Measurements from ENCODE around the gene OR6K3. TPM values are rescaled to one million over a fixed set of nuclear protein-coding genes. Genes with fewer than 3 reads are reported as not detected.

The OR6K3 gene
- polyA plus RNA-seq, 2 of the 4 experiments (the other 2 are of a cell fraction), result not detected

- POLR2A ChIA-PET, result no interaction called here
- Histone ChIP-seq H3K4me2 (no peak overlapping the region), H3K4me1 (no peaks in the 10 kb centered on the region), H3K27ac (no peak overlapping the region), H3K9me3 (no peaks in the 10 kb centered on the region), H3K4me3 (no peak overlapping the region)
- no peak for FAIRE-seq
- no peak for ATAC-seq
- TF ChIP-seq ZC3H11A (IDR thresholded peaks at IDR 0.05), result no peak
- no peak for TF ChIP-seq CHD2 (IDR thresholded peaks at IDR 0.05; ENCODE audit: low read length, partially characterized antibody)
- no peak for TF ChIP-seq MAZ (IDR thresholded peaks at IDR 0.05; ENCODE audit: borderline replicate concordance, low read depth, low read length)
- TF ChIP-seq TP53 (CRISPR knock-in tag; IDR thresholded peaks at IDR 0.05), result no peak
- no peak for TF ChIP-seq CEBPB (IDR thresholded peaks at IDR 0.05)
- no peak for TF ChIP-seq GATA3 (IDR thresholded peaks at IDR 0.05; ENCODE audit: borderline replicate concordance)
- no peak for TF ChIP-seq MYC (IDR thresholded peaks at IDR 0.05; ENCODE audit: borderline replicate concordance, low read length)
- TF ChIP-seq E2F6 (IDR thresholded peaks at IDR 0.05; ENCODE audit: borderline replicate concordance, low read depth), result no peak
- TF ChIP-seq HEYL (CRISPR knock-in tag; IDR thresholded peaks at IDR 0.05), result no peak
- TF ChIP-seq RAD21 (conservative IDR thresholded peaks at IDR 0.05 in 1 of 2, IDR thresholded peaks at IDR 0.05 in 1 of 2), result no peak
- no peak for TF ChIP-seq NR3C1 (IDR thresholded peaks at IDR 0.05)
- no peak for TF ChIP-seq BCL3 (IDR thresholded peaks at IDR 0.05)
- no peak for TF ChIP-seq ZFP36 (IDR thresholded peaks at IDR 0.05; ENCODE audit: borderline replicate concordance, partially characterized antibody)
- no peak for TF ChIP-seq HES2 (IDR thresholded peaks at IDR 0.05)
- no peak for TF ChIP-seq ZSCAN20 (CRISPR knock-in tag; IDR thresholded peaks at IDR 0.05)
- TF ChIP-seq SREBF2 (IDR thresholded peaks at IDR 0.05), result no peak
- TF ChIP-seq CTCF (IDR thresholded peaks at IDR 0.05), result no peak
- TF ChIP-seq POLR2A (IDR thresholded peaks at IDR 0.05; ENCODE audit: low read length), result no peak
- TF ChIP-seq BHLHE40 (IDR thresholded peaks at IDR 0.05; ENCODE audit: low read depth, low read length), result no peak
- no peak for TF ChIP-seq REST (IDR thresholded peaks at IDR 0.05)
- CTCF ChIA-PET, result no interaction called here
- DNase-seq (ENCODE audit: low read depth in 1 of 2, low spot score in 1 of 2), result no peak
Observed at GRCh38 chr1:158689875-158690274, 30.6 kb downstream of the OR6K3 start.

- Histone ChIP-seq H3K27ac (no peak overlapping the region), H3K9me3 (no peaks in the 10 kb centered on the region), H3K4me3 (no peak overlapping the region), H3K4me1 (no peaks in the 10 kb centered on the region), H3K4me2 (no peak overlapping the region)
- FAIRE-seq (no peak), DNase-seq (ENCODE audit: low read depth in 1 of 2, low spot score in 1 of 2) (no peak), ATAC-seq (no peak)
- CTCF ChIA-PET, result no interaction called here
- POLR2A ChIA-PET, result no interaction called here
- WGBS (ENCODE audit: missing lambda C conversion rate), result 23% methylated on average over 1 of the region's 1 CpG
- TF ChIP-seq ELK1 (IDR thresholded peaks at IDR 0.05; ENCODE audit: low read depth, low read length), result no peak
- no peak for TF ChIP-seq MAFK (IDR thresholded peaks at IDR 0.05; ENCODE audit: partially characterized antibody)
- TF ChIP-seq SMC3 (IDR thresholded peaks at IDR 0.05), result no peak
- no peak for TF ChIP-seq NPAS2 (CRISPR knock-in tag; IDR thresholded peaks at IDR 0.05; ENCODE audit: borderline replicate concordance)
- TF ChIP-seq HOXB5 (CRISPR knock-in tag; IDR thresholded peaks at IDR 0.05), result no peak
- no peak for TF ChIP-seq SREBF2 (IDR thresholded peaks at IDR 0.05)
- TF ChIP-seq CBX8 (IDR thresholded peaks at IDR 0.05), result no peak
- TF ChIP-seq RARB (CRISPR knock-in tag; IDR thresholded peaks at IDR 0.05), result no peak
- no peak for TF ChIP-seq RCOR1 (IDR thresholded peaks at IDR 0.05; ENCODE audit: low read depth, low read length)
- no peak for TF ChIP-seq NR3C1 (IDR thresholded peaks at IDR 0.05)
- no peak for TF ChIP-seq PBX3 (IDR thresholded peaks at IDR 0.05)
- no peak for TF ChIP-seq CBX2 (IDR thresholded peaks at IDR 0.05; ENCODE audit: borderline replicate concordance, low read depth)
- TF ChIP-seq ZNF302 (CRISPR knock-in tag; IDR thresholded peaks at IDR 0.05), result no peak
- TF ChIP-seq MAX (IDR thresholded peaks at IDR 0.05), result no peak
Observed at GRCh38 chr1:158689110-158689509, 31.4 kb downstream of the OR6K3 start.

Data from A549 (cell line).